Measurements from ENCODE around the gene VENTX.

Gene VENTX

GRCh38 chr10:133237588-133238465 is at the start of gene VENTX:
TSS of gene VENTX (plus strand) at chr10:133237855. CDS start at chr10:133237915, 60 bp downstream.
- Histone ChIP-seq H3K36me3 (ENCODE audit: control insufficient read depth, insufficient read depth, low read length, severe bottlenecking) (no peaks in the 10 kb centered on the region), H3K9ac (ENCODE audit: low read length) (no peak within 1 kb of the TSS), H3K9me3 (ENCODE audit: control insufficient read depth, low read length) (no peaks in the 10 kb centered on the region), H3K27me3 (replicated peaks; ENCODE audit: control insufficient read depth, insufficient read depth, low read length) (peaks cover 28% of the 10 kb centered on the region), H3K4me3 (ENCODE audit: low read length) (no peak within 1 kb of the TSS), H3K4me1 (ENCODE audit: control insufficient read depth, insufficient read depth, low read length) (no peaks in the 10 kb centered on the region)
- no peak for DNase-seq (ENCODE audit: low read depth)

DNA sequence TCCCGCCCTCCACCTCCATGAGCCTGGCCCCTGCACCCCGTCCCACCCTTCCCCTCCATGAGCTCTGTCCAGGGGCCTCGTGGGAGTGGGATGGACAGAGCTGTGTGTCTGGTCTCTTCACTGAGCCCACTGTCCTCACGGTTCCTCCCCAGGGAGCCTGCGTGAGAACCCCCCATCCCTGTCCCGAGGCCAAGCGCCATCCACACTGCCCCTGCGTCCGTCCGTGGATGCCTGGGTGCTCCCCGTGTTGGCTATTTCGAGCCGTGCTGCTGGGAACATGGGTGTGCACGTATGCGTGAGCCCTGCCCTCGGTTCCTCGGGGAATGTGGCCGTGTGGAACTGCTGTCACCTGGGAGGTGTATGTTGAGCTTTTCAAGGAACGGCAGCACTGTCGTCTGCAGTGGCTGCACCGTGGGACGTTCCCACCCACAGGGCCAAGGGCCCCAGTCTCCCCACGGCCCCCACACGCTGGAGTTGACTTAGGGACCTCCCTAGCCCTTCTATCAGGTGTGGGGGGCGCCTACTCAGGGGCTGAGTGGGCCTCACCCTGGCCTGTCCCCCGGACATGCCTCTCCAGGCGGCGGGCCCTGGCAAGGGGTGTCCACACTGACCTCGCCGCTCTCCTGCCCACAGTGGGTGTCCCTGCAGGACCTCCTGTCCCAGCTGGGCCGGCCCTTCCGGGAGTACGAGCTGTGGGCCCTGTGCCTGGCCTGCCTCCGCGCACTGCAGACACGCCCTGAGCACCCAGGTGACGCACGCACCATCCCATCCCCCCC is 49.6 kb upstream of the VENTX start:
- Histone ChIP-seq H3K4me1 (ENCODE audit: control insufficient read depth, insufficient read depth, low read length) (no peaks in the 10 kb centered on the region), H3K9me3 (ENCODE audit: control insufficient read depth, low read length) (peaks cover 7% of the 10 kb centered on the region), H3K9ac (ENCODE audit: low read length) (no peak overlapping the region), H3K36me3 (ENCODE audit: control insufficient read depth, insufficient read depth, low read length, severe bottlenecking) (no peaks in the 10 kb centered on the region), H3K27me3 (replicated peaks; ENCODE audit: control insufficient read depth, insufficient read depth, low read length) (peaks cover 25% of the 10 kb centered on the region), H3K4me3 (ENCODE audit: low read length) (no peak overlapping the region)
- no peak for DNase-seq (ENCODE audit: low read depth)

DNA sequence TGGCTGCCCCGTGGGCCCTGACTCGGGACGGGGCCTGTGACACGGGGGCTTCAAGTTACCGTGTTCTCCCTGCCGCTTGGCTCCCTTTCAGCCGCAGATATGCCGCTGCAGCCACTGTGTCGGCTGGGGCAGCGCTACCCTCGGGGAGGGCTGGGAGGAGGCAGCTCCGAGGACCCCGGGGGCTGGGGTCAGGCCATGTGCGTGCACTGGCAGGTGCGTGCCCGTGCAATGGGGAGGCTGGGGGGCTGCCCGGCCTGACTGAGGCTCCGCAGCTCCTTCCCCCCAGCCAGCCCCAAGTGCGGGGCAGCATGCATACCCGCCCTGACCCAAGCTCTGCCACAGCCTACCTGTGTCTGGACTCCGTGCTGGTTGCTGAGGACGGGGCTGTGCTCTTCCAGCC is 48.4 kb upstream of the VENTX start:
- Histone ChIP-seq H3K4me1 (ENCODE audit: control insufficient read depth, insufficient read depth, low read length) (no peaks in the 10 kb centered on the region), H3K4me3 (ENCODE audit: low read length) (no peak overlapping the region), H3K9ac (ENCODE audit: low read length) (no peak overlapping the region), H3K27me3 (replicated peaks; ENCODE audit: control insufficient read depth, insufficient read depth, low read length) (peaks cover 25% of the 10 kb centered on the region), H3K36me3 (ENCODE audit: control insufficient read depth, insufficient read depth, low read length, severe bottlenecking) (no peaks in the 10 kb centered on the region), H3K9me3 (ENCODE audit: control insufficient read depth, low read length) (peaks cover 17% of the 10 kb centered on the region)
- no peak for DNase-seq (ENCODE audit: low read depth)

DNA sequence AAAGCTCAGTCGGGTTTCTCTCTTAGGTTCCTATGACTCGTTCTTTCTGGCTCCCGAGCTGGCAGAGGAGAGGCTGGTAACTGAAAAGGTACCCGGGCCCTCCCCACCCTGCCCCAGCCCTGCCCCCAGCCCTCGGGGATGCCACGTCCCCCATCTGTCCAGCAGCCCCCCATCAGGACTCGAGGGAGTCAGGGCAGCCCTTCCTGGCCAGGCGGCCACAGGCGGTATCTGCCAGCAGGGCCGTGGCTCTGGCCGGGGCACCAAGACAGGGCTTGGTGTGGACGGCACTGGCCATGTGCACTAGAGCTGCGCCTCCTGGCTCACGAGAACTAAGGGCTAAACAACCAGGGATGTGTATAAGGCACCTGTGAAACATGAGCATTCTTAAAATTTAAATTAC is 47.9 kb upstream of the VENTX start:
- Histone ChIP-seq H3K36me3 (ENCODE audit: control insufficient read depth, insufficient read depth, low read length, severe bottlenecking) (no peaks in the 10 kb centered on the region), H3K9me3 (ENCODE audit: control insufficient read depth, low read length) (peaks cover 18% of the 10 kb centered on the region), H3K4me1 (ENCODE audit: control insufficient read depth, insufficient read depth, low read length) (no peaks in the 10 kb centered on the region), H3K27me3 (replicated peaks; ENCODE audit: control insufficient read depth, insufficient read depth, low read length) (peaks cover 23% of the 10 kb centered on the region), H3K9ac (ENCODE audit: low read length) (no peak overlapping the region), H3K4me3 (ENCODE audit: low read length) (no peak overlapping the region)
- DNase-seq (ENCODE audit: low read depth): no peak

DNA sequence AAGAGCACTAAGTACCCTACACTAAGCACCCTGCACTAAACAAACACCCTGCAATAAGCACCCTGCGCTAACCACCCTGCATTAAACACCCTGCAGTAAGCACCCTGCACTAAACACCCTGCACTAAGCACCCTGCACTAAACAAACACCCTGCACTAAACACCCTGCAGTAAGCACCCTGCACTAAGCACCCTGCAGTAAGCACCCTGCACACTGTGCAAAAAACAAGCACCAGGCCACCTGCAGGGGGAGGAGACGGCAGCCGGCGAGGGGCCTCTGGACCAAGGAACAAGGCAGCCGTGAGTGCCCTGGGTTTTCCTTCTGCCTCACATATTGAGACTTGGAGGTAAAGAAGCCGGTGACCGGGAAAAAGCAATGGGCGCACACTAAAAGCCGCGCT is 47.4 kb upstream of the VENTX start:
- Histone ChIP-seq H3K36me3 (ENCODE audit: control insufficient read depth, insufficient read depth, low read length, severe bottlenecking) (no peaks in the 10 kb centered on the region), H3K27me3 (replicated peaks; ENCODE audit: control insufficient read depth, insufficient read depth, low read length) (peaks cover 20% of the 10 kb centered on the region), H3K4me1 (ENCODE audit: control insufficient read depth, insufficient read depth, low read length) (no peaks in the 10 kb centered on the region), H3K4me3 (ENCODE audit: low read length) (no peak overlapping the region), H3K9me3 (ENCODE audit: control insufficient read depth, low read length) (peaks cover 18% of the 10 kb centered on the region), H3K9ac (ENCODE audit: low read length) (no peak overlapping the region)
- DNase-seq (ENCODE audit: low read depth): no peak

- Histone ChIP-seq H3K4me1 (ENCODE audit: control insufficient read depth, insufficient read depth, low read length) (no peaks in the 10 kb centered on the region), H3K4me3 (ENCODE audit: low read length) (no peak overlapping the region), H3K36me3 (ENCODE audit: control insufficient read depth, insufficient read depth, low read length, severe bottlenecking) (no peaks in the 10 kb centered on the region), H3K9ac (ENCODE audit: low read length) (no peak overlapping the region), H3K27me3 (replicated peaks; ENCODE audit: control insufficient read depth, insufficient read depth, low read length) (peaks cover 16% of the 10 kb centered on the region), H3K9me3 (ENCODE audit: control insufficient read depth, low read length) (peaks cover 18% of the 10 kb centered on the region)
- no peak for DNase-seq (ENCODE audit: low read depth)
These were observed 46.0 kb upstream of the VENTX start for GRCh38 chr10:133191651-133192050.

DNA sequence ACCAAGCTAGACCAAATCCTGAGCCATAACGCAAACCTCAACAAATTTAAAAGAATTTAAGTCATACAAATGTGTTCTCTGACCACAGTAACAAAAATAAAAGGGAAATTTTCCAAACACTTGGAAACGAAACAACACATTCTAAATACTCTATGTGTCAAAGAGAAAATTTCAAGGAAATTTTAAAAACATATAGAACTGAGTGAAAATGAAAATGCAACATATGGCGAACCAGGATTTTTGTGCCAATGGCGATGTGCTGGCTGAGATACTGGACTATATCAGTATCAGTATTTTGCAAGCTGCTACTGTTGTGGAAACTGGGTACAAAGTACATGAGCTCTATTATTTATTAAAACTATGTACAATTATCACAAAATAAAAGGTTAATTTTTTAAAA is 43.5 kb upstream of the VENTX start:
- H3K4me3 ChIP-seq (ENCODE audit: low read length): no peak overlapping the region
- H3K4me1 ChIP-seq (ENCODE audit: control insufficient read depth, insufficient read depth, low read length): no peaks in the 10 kb centered on the region
- H3K9ac ChIP-seq (ENCODE audit: low read length): no peak overlapping the region
- peaks cover 18% of the 10 kb centered on the region for H3K9me3 ChIP-seq (ENCODE audit: control insufficient read depth, low read length)
- DNase-seq (ENCODE audit: low read depth): no peak
- peaks cover 11% of the 10 kb centered on the region for H3K27me3 ChIP-seq (replicated peaks; ENCODE audit: control insufficient read depth, insufficient read depth, low read length)
- H3K36me3 ChIP-seq (ENCODE audit: control insufficient read depth, insufficient read depth, low read length, severe bottlenecking): no peaks in the 10 kb centered on the region

DNA sequence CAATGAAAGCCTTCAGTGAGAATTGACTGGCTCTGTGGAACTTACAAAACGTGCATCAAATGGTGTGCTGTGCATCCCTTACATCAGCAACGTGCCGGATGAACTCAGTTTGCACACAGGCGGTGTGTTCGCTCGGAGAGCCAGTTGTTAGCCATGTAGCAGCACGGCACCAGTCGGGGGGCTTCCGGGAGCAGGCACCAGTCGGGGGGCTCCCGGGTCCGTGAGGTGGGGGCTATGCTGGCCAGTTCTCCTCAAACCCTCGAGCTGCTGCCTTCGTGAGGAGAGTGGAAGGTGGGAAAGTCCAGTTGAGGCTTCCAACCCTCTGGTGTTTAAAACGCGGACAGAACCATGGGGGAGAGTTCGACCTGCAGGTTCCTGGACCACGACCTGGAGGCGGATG is 42.6 kb upstream of the VENTX start:
- no peak overlapping the region for H3K9ac ChIP-seq (ENCODE audit: low read length)
- H3K9me3 ChIP-seq (ENCODE audit: control insufficient read depth, low read length): peaks cover 18% of the 10 kb centered on the region
- DNase-seq (ENCODE audit: low read depth): no peak
- no peaks in the 10 kb centered on the region for H3K36me3 ChIP-seq (ENCODE audit: control insufficient read depth, insufficient read depth, low read length, severe bottlenecking)
- no peak overlapping the region for H3K4me3 ChIP-seq (ENCODE audit: low read length)
- peaks cover 7% of the 10 kb centered on the region for H3K27me3 ChIP-seq (replicated peaks; ENCODE audit: control insufficient read depth, insufficient read depth, low read length)
- no peaks in the 10 kb centered on the region for H3K4me1 ChIP-seq (ENCODE audit: control insufficient read depth, insufficient read depth, low read length)

DNA sequence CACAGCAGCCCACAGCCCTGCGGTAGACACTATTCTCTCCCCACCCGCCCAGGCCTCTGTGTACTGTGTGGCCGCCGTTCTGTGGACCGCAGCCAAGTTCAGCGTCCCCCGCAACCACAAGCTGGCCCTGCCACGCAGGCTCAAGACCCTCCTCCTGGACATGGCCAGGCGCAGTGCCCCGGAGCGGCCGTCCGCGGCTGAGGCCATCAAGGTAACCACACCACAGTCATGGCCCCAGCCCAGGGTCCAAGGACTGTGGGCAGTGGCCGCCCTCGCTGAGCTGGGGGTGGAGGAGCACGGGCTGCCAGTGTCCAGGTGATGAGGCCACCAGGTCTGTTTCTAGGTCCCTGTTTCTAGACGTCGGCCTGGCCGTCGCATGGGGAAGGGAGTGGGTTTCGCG is 42.0 kb upstream of the VENTX start:
- DNase-seq (ENCODE audit: low read depth): no peak

DNA sequence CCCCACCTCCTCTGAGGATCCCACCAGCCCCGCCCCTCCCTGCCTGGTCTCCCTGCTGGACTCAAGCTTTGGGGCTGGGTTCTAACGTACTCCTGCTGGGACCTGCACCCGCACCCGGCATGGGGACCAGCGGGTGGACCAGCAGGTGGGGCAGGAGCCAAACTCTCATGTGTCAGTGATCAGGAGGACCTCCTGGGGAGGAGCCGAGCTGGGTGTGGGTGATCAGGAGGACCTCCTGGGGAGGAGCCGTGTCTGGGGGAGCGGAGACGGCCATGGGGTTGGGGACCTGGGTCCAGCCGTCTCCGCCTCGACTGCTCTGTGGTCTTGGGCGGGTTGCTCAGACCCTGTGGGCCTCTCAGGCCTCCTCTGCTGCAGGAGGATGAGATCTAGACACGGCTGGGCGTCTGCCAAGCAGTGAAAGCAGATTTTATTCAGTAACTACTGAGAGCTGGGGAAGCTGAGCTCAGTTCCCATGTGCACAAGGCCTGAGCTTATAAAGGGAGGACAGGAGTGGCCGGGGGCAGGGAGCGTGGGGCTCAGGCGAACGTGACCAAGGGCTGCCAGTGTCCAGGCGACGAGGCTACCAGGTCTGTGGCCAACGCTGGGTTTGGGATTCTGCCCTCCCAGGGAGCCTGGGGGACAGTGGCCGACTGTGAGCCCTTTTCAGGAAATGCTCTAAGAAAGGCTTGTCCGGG is 41.3 kb upstream of the VENTX start:
- no peak for DNase-seq (ENCODE audit: low read depth)
- H3K4me1 ChIP-seq (ENCODE audit: control insufficient read depth, insufficient read depth, low read length): no peaks in the 10 kb centered on the region
- no peak overlapping the region for H3K9ac ChIP-seq (ENCODE audit: low read length)

More for the DNA sequence above, 42.0 kb upstream of the VENTX start:
- H3K9ac ChIP-seq (ENCODE audit: low read length): no peak overlapping the region
- no peaks in the 10 kb centered on the region for H3K36me3 ChIP-seq (ENCODE audit: control insufficient read depth, insufficient read depth, low read length, severe bottlenecking)
- peaks cover 4% of the 10 kb centered on the region for H3K27me3 ChIP-seq (replicated peaks; ENCODE audit: control insufficient read depth, insufficient read depth, low read length)
- H3K9me3 ChIP-seq (ENCODE audit: control insufficient read depth, low read length): peaks cover 18% of the 10 kb centered on the region
- no peak overlapping the region for H3K4me3 ChIP-seq (ENCODE audit: low read length)
- H3K4me1 ChIP-seq (ENCODE audit: control insufficient read depth, insufficient read depth, low read length): no peaks in the 10 kb centered on the region

More for the DNA sequence above, 41.3 kb upstream of the VENTX start:
- Histone ChIP-seq H3K9me3 (ENCODE audit: control insufficient read depth, low read length) (peaks cover 18% of the 10 kb centered on the region), H3K4me3 (ENCODE audit: low read length) (no peak overlapping the region), H3K27me3 (replicated peaks; ENCODE audit: control insufficient read depth, insufficient read depth, low read length) (peaks cover 4% of the 10 kb centered on the region), H3K36me3 (ENCODE audit: control insufficient read depth, insufficient read depth, low read length, severe bottlenecking) (no peaks in the 10 kb centered on the region)

Measured in adipocyte (in vitro differentiated cells).